H1 (cell line): ENCODE measurements around the gene STPG1. TPM values are rescaled to one million over a fixed set of nuclear protein-coding genes. Genes with fewer than 3 reads are reported as not detected.

Experiments
- CREB1 ChIP-seq: IDR thresholded peaks from 2 replicates; pipeline ENCODE4 v1.6.1; 2012; ENCODE audit warnings: inconsistent platforms
- RAD21 ChIP-seq, 2 experiments: IDR thresholded peaks in 1 of 2; conservative IDR thresholded peaks in 1 of 2; 2 replicates each; pipeline ENCODE4 v1.6.1; 2011; ENCODE audit warnings: low read depth in 2 of 2, low read length in 2 of 2, improper control_type of control experiment in 1 of 2, inconsistent platforms in 1 of 2, mild to moderate bottlenecking in 1 of 2, moderate library complexity in 1 of 2
- polyA plus RNA-seq, 7 experiments: library from polyadenylated mRNA; depleted of rRNA in 3 of 7; stranded (reverse) in 5 of 7; unstranded in 2 of 7; fragments of >200 nt in 5 of 7; fragments of 200-250 nt in 2 of 7; gene quantifications; 1 replicate in 5 of 7; 2 replicates in 1 of 7; 4 replicates in 1 of 7; pipeline versions ENCODE4 v1.2.1 to v1.2.3, GENCODE V29; 2011 to 2013; ENCODE audit warnings: missing spikeins in 2 of 7, mixed read lengths in 2 of 7
- total RNA-seq: library from RNA; stranded (reverse); fragmentation: NEBNext Ultra II Directional; extraction: Animal tissue kit (Norgen Biotek cat#: 25700); gene quantifications from 2 replicates; pipeline ENCODE4 v1.2.1, GENCODE V29; 2021
- TF ChIP-seq, protein P1 (sequence below): IDR thresholded peaks from 2 replicates; pipeline ENCODE4 v1.6.1; 2012; ENCODE audit warnings: inconsistent platforms
- TF ChIP-seq, protein P2 (sequence below): fragments of 300-600 bp; sonication (generic); IDR thresholded peaks from 2 replicates; pipeline ENCODE4 v1.7.1; 2012; ENCODE audit warnings: low read length, moderate library complexity, mild to moderate bottlenecking, inconsistent platforms; ENCODE audit not compliant: insufficient replicate concordance
- TF ChIP-seq, protein P3 (sequence below): IDR thresholded peaks from 2 replicates; pipeline ENCODE4 v1.6.1; 2012; ENCODE audit warnings: inconsistent platforms

STPG1 gene
- total and polyA plus RNA-seq, 2 of the 8 experiments (the other 6 are each of a cell fraction or from before 2014, with no cell fraction given) = 10.3 to 11.2 TPM

DNA sequence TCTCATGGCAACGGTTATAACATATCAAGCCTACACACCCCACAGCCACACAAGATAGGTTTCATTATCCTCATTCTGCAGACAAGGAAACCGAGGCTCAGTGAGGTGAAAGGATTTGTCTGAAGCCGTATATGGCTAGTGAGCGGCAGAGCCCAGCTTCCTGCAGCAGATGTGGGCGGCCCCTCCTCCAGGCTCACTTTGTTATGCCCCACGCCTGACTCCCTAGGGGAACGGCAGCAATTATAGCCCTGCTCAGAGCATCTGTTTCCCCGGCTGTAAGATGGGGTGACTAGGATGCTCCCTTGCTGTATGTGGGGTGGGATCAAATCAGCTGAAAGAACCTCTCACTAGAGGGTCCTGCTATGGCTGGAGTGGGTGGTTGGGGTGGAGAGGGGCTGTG lies 72.3 kb downstream of the STPG1 start (continued):
- TF ChIP-seq, protein P1, sequence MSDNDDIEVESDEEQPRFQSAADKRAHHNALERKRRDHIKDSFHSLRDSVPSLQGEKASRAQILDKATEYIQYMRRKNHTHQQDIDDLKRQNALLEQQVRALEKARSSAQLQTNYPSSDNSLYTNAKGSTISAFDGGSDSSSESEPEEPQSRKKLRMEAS = no peak
- TF ChIP-seq, protein P2, sequence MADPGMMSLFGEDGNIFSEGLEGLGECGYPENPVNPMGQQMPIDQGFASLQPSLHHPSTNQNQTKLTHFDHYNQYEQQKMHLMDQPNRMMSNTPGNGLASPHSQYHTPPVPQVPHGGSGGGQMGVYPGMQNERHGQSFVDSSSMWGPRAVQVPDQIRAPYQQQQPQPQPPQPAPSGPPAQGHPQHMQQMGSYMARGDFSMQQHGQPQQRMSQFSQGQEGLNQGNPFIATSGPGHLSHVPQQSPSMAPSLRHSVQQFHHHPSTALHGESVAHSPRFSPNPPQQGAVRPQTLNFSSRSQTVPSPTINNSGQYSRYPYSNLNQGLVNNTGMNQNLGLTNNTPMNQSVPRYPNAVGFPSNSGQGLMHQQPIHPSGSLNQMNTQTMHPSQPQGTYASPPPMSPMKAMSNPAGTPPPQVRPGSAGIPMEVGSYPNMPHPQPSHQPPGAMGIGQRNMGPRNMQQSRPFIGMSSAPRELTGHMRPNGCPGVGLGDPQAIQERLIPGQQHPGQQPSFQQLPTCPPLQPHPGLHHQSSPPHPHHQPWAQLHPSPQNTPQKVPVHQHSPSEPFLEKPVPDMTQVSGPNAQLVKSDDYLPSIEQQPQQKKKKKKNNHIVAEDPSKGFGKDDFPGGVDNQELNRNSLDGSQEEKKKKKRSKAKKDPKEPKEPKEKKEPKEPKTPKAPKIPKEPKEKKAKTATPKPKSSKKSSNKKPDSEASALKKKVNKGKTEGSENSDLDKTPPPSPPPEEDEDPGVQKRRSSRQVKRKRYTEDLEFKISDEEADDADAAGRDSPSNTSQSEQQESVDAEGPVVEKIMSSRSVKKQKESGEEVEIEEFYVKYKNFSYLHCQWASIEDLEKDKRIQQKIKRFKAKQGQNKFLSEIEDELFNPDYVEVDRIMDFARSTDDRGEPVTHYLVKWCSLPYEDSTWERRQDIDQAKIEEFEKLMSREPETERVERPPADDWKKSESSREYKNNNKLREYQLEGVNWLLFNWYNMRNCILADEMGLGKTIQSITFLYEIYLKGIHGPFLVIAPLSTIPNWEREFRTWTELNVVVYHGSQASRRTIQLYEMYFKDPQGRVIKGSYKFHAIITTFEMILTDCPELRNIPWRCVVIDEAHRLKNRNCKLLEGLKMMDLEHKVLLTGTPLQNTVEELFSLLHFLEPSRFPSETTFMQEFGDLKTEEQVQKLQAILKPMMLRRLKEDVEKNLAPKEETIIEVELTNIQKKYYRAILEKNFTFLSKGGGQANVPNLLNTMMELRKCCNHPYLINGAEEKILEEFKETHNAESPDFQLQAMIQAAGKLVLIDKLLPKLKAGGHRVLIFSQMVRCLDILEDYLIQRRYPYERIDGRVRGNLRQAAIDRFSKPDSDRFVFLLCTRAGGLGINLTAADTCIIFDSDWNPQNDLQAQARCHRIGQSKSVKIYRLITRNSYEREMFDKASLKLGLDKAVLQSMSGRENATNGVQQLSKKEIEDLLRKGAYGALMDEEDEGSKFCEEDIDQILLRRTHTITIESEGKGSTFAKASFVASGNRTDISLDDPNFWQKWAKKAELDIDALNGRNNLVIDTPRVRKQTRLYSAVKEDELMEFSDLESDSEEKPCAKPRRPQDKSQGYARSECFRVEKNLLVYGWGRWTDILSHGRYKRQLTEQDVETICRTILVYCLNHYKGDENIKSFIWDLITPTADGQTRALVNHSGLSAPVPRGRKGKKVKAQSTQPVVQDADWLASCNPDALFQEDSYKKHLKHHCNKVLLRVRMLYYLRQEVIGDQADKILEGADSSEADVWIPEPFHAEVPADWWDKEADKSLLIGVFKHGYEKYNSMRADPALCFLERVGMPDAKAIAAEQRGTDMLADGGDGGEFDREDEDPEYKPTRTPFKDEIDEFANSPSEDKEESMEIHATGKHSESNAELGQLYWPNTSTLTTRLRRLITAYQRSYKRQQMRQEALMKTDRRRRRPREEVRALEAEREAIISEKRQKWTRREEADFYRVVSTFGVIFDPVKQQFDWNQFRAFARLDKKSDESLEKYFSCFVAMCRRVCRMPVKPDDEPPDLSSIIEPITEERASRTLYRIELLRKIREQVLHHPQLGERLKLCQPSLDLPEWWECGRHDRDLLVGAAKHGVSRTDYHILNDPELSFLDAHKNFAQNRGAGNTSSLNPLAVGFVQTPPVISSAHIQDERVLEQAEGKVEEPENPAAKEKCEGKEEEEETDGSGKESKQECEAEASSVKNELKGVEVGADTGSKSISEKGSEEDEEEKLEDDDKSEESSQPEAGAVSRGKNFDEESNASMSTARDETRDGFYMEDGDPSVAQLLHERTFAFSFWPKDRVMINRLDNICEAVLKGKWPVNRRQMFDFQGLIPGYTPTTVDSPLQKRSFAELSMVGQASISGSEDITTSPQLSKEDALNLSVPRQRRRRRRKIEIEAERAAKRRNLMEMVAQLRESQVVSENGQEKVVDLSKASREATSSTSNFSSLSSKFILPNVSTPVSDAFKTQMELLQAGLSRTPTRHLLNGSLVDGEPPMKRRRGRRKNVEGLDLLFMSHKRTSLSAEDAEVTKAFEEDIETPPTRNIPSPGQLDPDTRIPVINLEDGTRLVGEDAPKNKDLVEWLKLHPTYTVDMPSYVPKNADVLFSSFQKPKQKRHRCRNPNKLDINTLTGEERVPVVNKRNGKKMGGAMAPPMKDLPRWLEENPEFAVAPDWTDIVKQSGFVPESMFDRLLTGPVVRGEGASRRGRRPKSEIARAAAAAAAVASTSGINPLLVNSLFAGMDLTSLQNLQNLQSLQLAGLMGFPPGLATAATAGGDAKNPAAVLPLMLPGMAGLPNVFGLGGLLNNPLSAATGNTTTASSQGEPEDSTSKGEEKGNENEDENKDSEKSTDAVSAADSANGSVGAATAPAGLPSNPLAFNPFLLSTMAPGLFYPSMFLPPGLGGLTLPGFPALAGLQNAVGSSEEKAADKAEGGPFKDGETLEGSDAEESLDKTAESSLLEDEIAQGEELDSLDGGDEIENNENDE = no peak
- no peak for TF ChIP-seq CREB1
- no peak for TF ChIP-seq RAD21 (IDR thresholded peaks at IDR 0.05 in 1 of 2, conservative IDR thresholded peaks at IDR 0.05 in 1 of 2; ENCODE audit: low read depth in 2 of 2, low read length in 2 of 2)
- TF ChIP-seq, protein P3, sequence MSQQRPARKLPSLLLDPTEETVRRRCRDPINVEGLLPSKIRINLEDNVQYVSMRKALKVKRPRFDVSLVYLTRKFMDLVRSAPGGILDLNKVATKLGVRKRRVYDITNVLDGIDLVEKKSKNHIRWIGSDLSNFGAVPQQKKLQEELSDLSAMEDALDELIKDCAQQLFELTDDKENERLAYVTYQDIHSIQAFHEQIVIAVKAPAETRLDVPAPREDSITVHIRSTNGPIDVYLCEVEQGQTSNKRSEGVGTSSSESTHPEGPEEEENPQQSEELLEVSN = no peak
